ENCODE measurements around the gene CLDN22.
"Not testable (repeated sequence)": the region's sequence is repeated elsewhere in the genome, so short reads cannot be mapped to it uniquely, and the experiment has no call there.

CLDN22 gene

GRCh38 chr4:183347146-183347545, 27.1 kb upstream of the CLDN22 start:
- no peak for DNase-seq (ENCODE audit: low read depth)

- DNase-seq (ENCODE audit: low read depth): no peak
Measured at GRCh38 chr4:183345261-183345660, 25.2 kb upstream of the CLDN22 start.

GRCh38 chr4:183344523-183345255, 24.6 kb upstream of the CLDN22 start:
- no peak for DNase-seq (ENCODE audit: low read depth)

GRCh38 chr4:183343730-183344129, 23.7 kb upstream of the CLDN22 start:
- no peak for DNase-seq (ENCODE audit: low read depth)

- no peak for DNase-seq (ENCODE audit: low read depth)
Measured at GRCh38 chr4:183342541-183343533, 22.8 kb upstream of the CLDN22 start.

- no peak for DNase-seq (ENCODE audit: low read depth)
Measured at GRCh38 chr4:183337833-183338232, 17.8 kb upstream of the CLDN22 start.

- DNase-seq (ENCODE audit: low read depth): peak; percentile 35
Measured at GRCh38 chr4:183337349-183337748, 17.3 kb upstream of the CLDN22 start.

GRCh38 chr4:183335369-183335940, 15.4 kb upstream of the CLDN22 start:
- peak; percentile 97 for DNase-seq (ENCODE audit: low read depth)

GRCh38 chr4:183333983-183334382, 13.9 kb upstream of the CLDN22 start:
- DNase-seq (ENCODE audit: low read depth): no peak

- DNase-seq (ENCODE audit: low read depth): no peak
Measured at GRCh38 chr4:183333202-183333601, 13.1 kb upstream of the CLDN22 start.

- DNase-seq (ENCODE audit: low read depth): no peak
Measured at GRCh38 chr4:183332447-183332846, 12.4 kb upstream of the CLDN22 start.

GRCh38 chr4:183330841-183331240, 10.8 kb upstream of the CLDN22 start:
- no peak for DNase-seq (ENCODE audit: low read depth)

GRCh38 chr4:183329954-183330742, 10.1 kb upstream of the CLDN22 start:
- DNase-seq (ENCODE audit: low read depth): no peak

- no peak for DNase-seq (ENCODE audit: low read depth)
Measured at GRCh38 chr4:183329244-183329643, 9.2 kb upstream of the CLDN22 start.

GRCh38 chr4:183328832-183329231, 8.8 kb upstream of the CLDN22 start:
- peak; percentile 68 for DNase-seq (ENCODE audit: low read depth)

- no peak for DNase-seq (ENCODE audit: low read depth)
Measured at GRCh38 chr4:183327827-183328226, 7.8 kb upstream of the CLDN22 start.

GRCh38 chr4:183326853-183327252, 6.8 kb upstream of the CLDN22 start:
- DNase-seq (ENCODE audit: low read depth): no peak

- not testable (repeated sequence) for DNase-seq (ENCODE audit: low read depth)
Measured at GRCh38 chr4:183326387-183326786, 6.3 kb upstream of the CLDN22 start.

- DNase-seq (ENCODE audit: low read depth): no peak
Measured at GRCh38 chr4:183324619-183325018, 4.5 kb upstream of the CLDN22 start.

GRCh38 chr4:183324056-183324455, 4.0 kb upstream of the CLDN22 start:
- not testable (repeated sequence) for DNase-seq (ENCODE audit: low read depth)

GRCh38 chr4:183323295-183323694, 3.2 kb upstream of the CLDN22 start:
- no peak for DNase-seq (ENCODE audit: low read depth)

GRCh38 chr4:183322326-183322725, 2.2 kb upstream of the CLDN22 start, which contains the start of gene CLDN24:
Gene CLDN24, minus strand, starts transcription at chr4:183322426. Its CDS starts 0 bp downstream, at chr4:183322426.
- DNase-seq (ENCODE audit: low read depth): no peak
